Measurements from ENCODE around the gene RAPGEF1. TPM values are rescaled to one million over a fixed set of nuclear protein-coding genes. Genes with fewer than 3 reads are reported as not detected.
A peak's percentile ranks its signal among the peaks of the same experiment; 100 is the strongest.

The RAPGEF1 gene
- total RNA-seq, 1 experiment from 2014 or later, result 55.6 TPM

DNA sequence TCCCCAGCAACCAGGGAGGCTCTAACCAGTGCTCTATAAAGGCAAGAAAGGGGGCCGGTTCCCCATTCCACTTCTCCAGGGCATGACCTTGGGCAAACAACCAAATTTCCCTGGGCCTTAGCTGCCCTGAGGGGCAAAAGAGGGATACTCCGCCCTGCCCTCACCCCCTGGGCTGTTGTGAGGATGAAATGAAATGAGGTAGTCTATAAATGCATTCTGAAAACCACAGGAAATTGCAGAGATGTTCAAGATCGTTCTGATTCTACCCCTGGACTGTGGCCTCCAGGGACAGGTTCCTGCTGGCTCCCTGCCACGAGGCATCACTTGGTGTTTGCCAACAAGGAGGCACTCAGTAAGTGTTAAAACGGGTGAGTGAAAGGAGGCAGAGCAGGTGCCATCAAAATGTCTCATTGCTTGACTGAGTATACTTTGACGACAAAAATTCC lies 5.7 kb downstream of the RAPGEF1 start:
- no peak overlapping the region for H3K9ac ChIP-seq (ENCODE audit: extremely low read depth, insufficient read length, low read length)
- peak overlapping the region; percentile 8 to 52 (median 40); a peak in 4 of 7 replicates for H3K27ac Mint-ChIP-seq

More for the DNA sequence above, 5.7 kb downstream of the RAPGEF1 start:
- Histone ChIP-seq H3K18ac (ENCODE audit: insufficient read length, low read depth, low read length) (no peak overlapping the region), H3T11ph (ENCODE audit: low read length) (no peak overlapping the region), H3K56ac (ENCODE audit: insufficient read length, low read depth, low read length) (no peak overlapping the region), H3K79me2 (ENCODE audit: insufficient read depth, low read length) (peaks cover 46% of the 10 kb centered on the region; the same call in 1 of the 2 replicates), H3K27ac (ENCODE audit: insufficient read length, low read depth, low read length) (no peak overlapping the region), H3K9me3 (ENCODE audit: control insufficient read depth, low read depth, low read length) (no peaks in the 10 kb centered on the region), H4K91ac (ENCODE audit: insufficient read length, low read depth, low read length) (no peak overlapping the region), H3K14ac (ENCODE audit: insufficient read depth, low read length) (no peak overlapping the region), H3K4ac (ENCODE audit: low read depth, low read length) (no peak overlapping the region), H2AFZ (ENCODE audit: low read length) (no peak overlapping the region), H3K23ac (ENCODE audit: insufficient read length, low read depth, low read length) (no peak overlapping the region), H3K23me2 (ENCODE audit: insufficient read length, low read depth, low read length, poor library complexity, severe bottlenecking) (peaks cover 3% of the 10 kb centered on the region), H3K27me3 (ENCODE audit: insufficient read depth, low read length) (no peaks in the 10 kb centered on the region), H2BK15ac (ENCODE audit: low read depth, low read length) (no peak overlapping the region), H2BK12ac (ENCODE audit: insufficient read length, low read depth, low read length) (no peak overlapping the region), H2AK5ac (ENCODE audit: insufficient read length, low read length) (no peak overlapping the region), H3K4me2 (ENCODE audit: insufficient read depth, insufficient read length, low read length) (no peak overlapping the region), H2BK20ac (ENCODE audit: low read depth, low read length, poor library complexity, severe bottlenecking) (no peak overlapping the region), H2BK120ac (ENCODE audit: low read depth, low read length, poor library complexity, severe bottlenecking) (no peak overlapping the region), H2BK5ac (ENCODE audit: insufficient read length, low read length) (no peak overlapping the region), H4K20me1 (ENCODE audit: control insufficient read depth, insufficient read depth, insufficient read length) (no peaks in the 10 kb centered on the region), H4K8ac (replicated peaks; ENCODE audit: insufficient read length, low read depth, low read length) (no peak overlapping the region), H3K4me1 (ENCODE audit: insufficient read depth, low read length) (peaks cover 2% of the 10 kb centered on the region; the same call in 1 of the 2 replicates), H4K5ac (ENCODE audit: insufficient read length, low read depth, low read length) (no peak overlapping the region), H3K79me1 (ENCODE audit: insufficient read depth, low read depth, low read length, poor library complexity, severe bottlenecking) (peaks cover 3% of the 10 kb centered on the region)
- Mint-ChIP-seq H3K4me1 (peaks cover 43 to 65% of the 10 kb centered on the region in 2 experiments), H3K9me3 (peaks cover 0 to 4% of the 10 kb centered on the region in 2 experiments; a peak in 1 of 5 replicates), H3K36me3 (ENCODE audit: insufficient read depth in 1 of 3, low read depth in 3 of 3) (peaks cover 4 to 9% (median 4%) of the 10 kb centered on the region in 3 experiments; a peak in 3 of 7 replicates), H3K4me3 (no peak overlapping the region), H3K27me3 (ENCODE audit: low read depth) (no peaks in the 10 kb centered on the region)
- TF ChIP-seq, protein P1, sequence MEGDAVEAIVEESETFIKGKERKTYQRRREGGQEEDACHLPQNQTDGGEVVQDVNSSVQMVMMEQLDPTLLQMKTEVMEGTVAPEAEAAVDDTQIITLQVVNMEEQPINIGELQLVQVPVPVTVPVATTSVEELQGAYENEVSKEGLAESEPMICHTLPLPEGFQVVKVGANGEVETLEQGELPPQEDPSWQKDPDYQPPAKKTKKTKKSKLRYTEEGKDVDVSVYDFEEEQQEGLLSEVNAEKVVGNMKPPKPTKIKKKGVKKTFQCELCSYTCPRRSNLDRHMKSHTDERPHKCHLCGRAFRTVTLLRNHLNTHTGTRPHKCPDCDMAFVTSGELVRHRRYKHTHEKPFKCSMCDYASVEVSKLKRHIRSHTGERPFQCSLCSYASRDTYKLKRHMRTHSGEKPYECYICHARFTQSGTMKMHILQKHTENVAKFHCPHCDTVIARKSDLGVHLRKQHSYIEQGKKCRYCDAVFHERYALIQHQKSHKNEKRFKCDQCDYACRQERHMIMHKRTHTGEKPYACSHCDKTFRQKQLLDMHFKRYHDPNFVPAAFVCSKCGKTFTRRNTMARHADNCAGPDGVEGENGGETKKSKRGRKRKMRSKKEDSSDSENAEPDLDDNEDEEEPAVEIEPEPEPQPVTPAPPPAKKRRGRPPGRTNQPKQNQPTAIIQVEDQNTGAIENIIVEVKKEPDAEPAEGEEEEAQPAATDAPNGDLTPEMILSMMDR (conservative IDR thresholded peaks at IDR 0.05), result no peak
- WGBS (ENCODE audit: extremely low coverage, insufficient read length, low lambda C conversion rate), result no CpG with 5 or more reads among the region's 6 CpGs
- no peak for DNase-seq

All from H9 (cell line).